Sigmoid colon (tissue), 4 donors: ENCODE data around the gene PLEKHN1.

Source experiments
- EP300 ChIP-seq, 4 donors: sonication (generic); formaldehyde crosslinking; IDR thresholded peaks; one replicate each; pipeline ENCODE4 v1.6.1; 2017; ENCODE audit warnings: antibody characterized with exemption in 4 of 4
- POLR2A ChIP-seq, 2 donors: fragments of 450-650 bp; IDR thresholded peaks; one replicate each; pipeline ENCODE4 v1.6.1; 2016; ENCODE audit warnings: antibody characterized with exemption in 2 of 2, mild to moderate bottlenecking in 2 of 2, moderate library complexity in 2 of 2
- TF ChIP-seq, protein P1 (sequence below), 4 experiments: fragments of 450-650 bp in 3 of 4; fragments of 200-600 bp in 1 of 4; IDR thresholded peaks; one replicate each; pipeline ENCODE4 v1.5.1; 2016 to 2019; ENCODE audit warnings: antibody characterized with exemption in 4 of 4, mild to moderate bottlenecking in 3 of 4, moderate library complexity in 2 of 4

DNA sequence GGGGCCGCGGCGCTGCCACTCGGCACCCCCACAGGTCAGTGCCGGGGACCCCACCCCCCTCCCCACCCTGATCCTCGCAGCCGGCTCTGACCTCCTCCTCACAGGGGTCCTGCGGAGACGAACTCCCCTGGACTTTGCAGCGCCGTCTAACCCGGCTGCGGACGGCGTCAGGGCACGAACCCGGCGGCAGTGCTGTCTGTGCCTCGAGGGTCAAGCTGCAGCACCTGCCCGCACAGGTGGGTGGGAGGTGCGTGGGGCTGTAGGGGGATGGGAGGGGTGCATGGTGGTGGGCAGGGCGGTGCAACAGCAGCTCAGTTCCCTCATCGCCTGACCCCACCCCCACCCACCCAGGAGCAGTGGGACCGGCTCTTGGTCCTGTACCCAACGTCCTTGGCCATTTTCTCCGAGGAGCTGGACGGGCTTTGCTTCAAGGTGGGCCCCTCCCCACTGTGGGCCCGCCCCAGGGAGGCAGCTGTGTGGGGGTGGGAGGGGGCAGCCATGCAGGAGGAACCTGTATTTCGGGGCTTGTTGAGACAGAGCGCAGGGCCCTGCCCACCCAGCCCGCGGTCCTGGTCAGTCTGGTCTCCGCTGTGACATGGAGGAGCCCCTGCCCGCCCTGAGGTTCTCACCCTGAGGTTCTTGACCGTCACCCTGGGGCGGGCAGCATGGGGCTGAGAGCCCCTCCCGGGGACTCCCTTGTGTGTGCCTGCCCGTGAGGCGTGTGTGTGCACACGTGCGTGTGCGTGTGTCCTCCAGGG is 4.9 kb downstream of the PLEKHN1 start:
- TF ChIP-seq, protein P1, sequence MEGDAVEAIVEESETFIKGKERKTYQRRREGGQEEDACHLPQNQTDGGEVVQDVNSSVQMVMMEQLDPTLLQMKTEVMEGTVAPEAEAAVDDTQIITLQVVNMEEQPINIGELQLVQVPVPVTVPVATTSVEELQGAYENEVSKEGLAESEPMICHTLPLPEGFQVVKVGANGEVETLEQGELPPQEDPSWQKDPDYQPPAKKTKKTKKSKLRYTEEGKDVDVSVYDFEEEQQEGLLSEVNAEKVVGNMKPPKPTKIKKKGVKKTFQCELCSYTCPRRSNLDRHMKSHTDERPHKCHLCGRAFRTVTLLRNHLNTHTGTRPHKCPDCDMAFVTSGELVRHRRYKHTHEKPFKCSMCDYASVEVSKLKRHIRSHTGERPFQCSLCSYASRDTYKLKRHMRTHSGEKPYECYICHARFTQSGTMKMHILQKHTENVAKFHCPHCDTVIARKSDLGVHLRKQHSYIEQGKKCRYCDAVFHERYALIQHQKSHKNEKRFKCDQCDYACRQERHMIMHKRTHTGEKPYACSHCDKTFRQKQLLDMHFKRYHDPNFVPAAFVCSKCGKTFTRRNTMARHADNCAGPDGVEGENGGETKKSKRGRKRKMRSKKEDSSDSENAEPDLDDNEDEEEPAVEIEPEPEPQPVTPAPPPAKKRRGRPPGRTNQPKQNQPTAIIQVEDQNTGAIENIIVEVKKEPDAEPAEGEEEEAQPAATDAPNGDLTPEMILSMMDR (IDR thresholded peaks at IDR 0.05), result no peak
- TF ChIP-seq EP300 (IDR thresholded peaks at IDR 0.05) (no peak), POLR2A (IDR thresholded peaks at IDR 0.05) (no peak)
